Measurements from ENCODE around the gene TTC4.

Gene TTC4

GRCh38 chr1:54694771-54695170 is 20.9 kb upstream of the TTC4 start:
- H3K4me1 ChIP-seq (ENCODE audit: insufficient read depth, low read length, poor library complexity, severe bottlenecking), result no peaks in the 10 kb centered on the region

GRCh38 chr1:54695221-54695620 is 20.4 kb upstream of the TTC4 start:
- H4K20me1 ChIP-seq (ENCODE audit: insufficient read depth, low read length, poor library complexity, severe bottlenecking), result no peaks in the 10 kb centered on the region
- no peaks in the 10 kb centered on the region for H3K9me2 ChIP-seq (replicated peaks; ENCODE audit: low read depth, low read length)
- H3K27me3 ChIP-seq (ENCODE audit: insufficient read depth, low read length, poor library complexity, severe bottlenecking), result no peaks in the 10 kb centered on the region
- H3K36me3 ChIP-seq (ENCODE audit: insufficient read depth, low read length), result no peaks in the 10 kb centered on the region
- H3K4me2 ChIP-seq (ENCODE audit: low read depth, low read length, poor library complexity, severe bottlenecking), result no peak overlapping the region
- no peaks in the 10 kb centered on the region for H3K9me3 ChIP-seq (ENCODE audit: insufficient read depth, low read depth, low read length)
- TF ChIP-seq CTCF (conservative IDR thresholded peaks at IDR 0.05; ENCODE audit: low read length) (no peak), EZH2phosphoT487 (IDR thresholded peaks at IDR 0.05; ENCODE audit: borderline replicate concordance) (no peak)
- H3K9ac ChIP-seq (ENCODE audit: low read depth, low read length, poor library complexity, severe bottlenecking), result no peak overlapping the region
- no peaks in the 10 kb centered on the region for H3F3A ChIP-seq (ENCODE audit: low read depth)
- H3K79me2 ChIP-seq (ENCODE audit: insufficient read depth, low read length), result no peaks in the 10 kb centered on the region
- no peaks in the 10 kb centered on the region for H3K4me1 ChIP-seq (ENCODE audit: insufficient read depth, low read length, poor library complexity, severe bottlenecking)
- H3K4me3 ChIP-seq (ENCODE audit: low read length, poor library complexity, severe bottlenecking), result no peak overlapping the region
- no peak overlapping the region for H2AFZ ChIP-seq (ENCODE audit: low read length)

More at GRCh38 chr1:54694771-54695170, 20.9 kb upstream of the TTC4 start:
- no peaks in the 10 kb centered on the region for H3K79me2 ChIP-seq (ENCODE audit: insufficient read depth, low read length)
- no peaks in the 10 kb centered on the region for H3K9me2 ChIP-seq (replicated peaks; ENCODE audit: low read depth, low read length)
- H3F3A ChIP-seq (ENCODE audit: low read depth), result no peaks in the 10 kb centered on the region
- no peak overlapping the region for H3K9ac ChIP-seq (ENCODE audit: low read depth, low read length, poor library complexity, severe bottlenecking)
- no peaks in the 10 kb centered on the region for H3K36me3 ChIP-seq (ENCODE audit: insufficient read depth, low read length)
- H3K27me3 ChIP-seq (ENCODE audit: insufficient read depth, low read length, poor library complexity, severe bottlenecking), result no peaks in the 10 kb centered on the region
- no peak overlapping the region for H3K4me3 ChIP-seq (ENCODE audit: low read length, poor library complexity, severe bottlenecking)
- H2AFZ ChIP-seq (ENCODE audit: low read length), result no peak overlapping the region
- H3K9me3 ChIP-seq (ENCODE audit: insufficient read depth, low read depth, low read length), result no peaks in the 10 kb centered on the region
- H3K4me2 ChIP-seq (ENCODE audit: low read depth, low read length, poor library complexity, severe bottlenecking), result no peak overlapping the region
- TF ChIP-seq CTCF (conservative IDR thresholded peaks at IDR 0.05; ENCODE audit: low read length) (no peak), EZH2phosphoT487 (IDR thresholded peaks at IDR 0.05; ENCODE audit: borderline replicate concordance) (no peak)
- no peaks in the 10 kb centered on the region for H4K20me1 ChIP-seq (ENCODE audit: insufficient read depth, low read length, poor library complexity, severe bottlenecking)

GRCh38 chr1:54695764-54696163 is 19.9 kb upstream of the TTC4 start:
- Histone ChIP-seq H3K36me3 (ENCODE audit: insufficient read depth, low read length) (no peaks in the 10 kb centered on the region), H3K27me3 (ENCODE audit: insufficient read depth, low read length, poor library complexity, severe bottlenecking) (no peaks in the 10 kb centered on the region), H2AFZ (ENCODE audit: low read length) (no peak overlapping the region), H3K9ac (ENCODE audit: low read depth, low read length, poor library complexity, severe bottlenecking) (no peak overlapping the region), H3F3A (ENCODE audit: low read depth) (no peaks in the 10 kb centered on the region), H3K9me2 (replicated peaks; ENCODE audit: low read depth, low read length) (no peaks in the 10 kb centered on the region), H3K4me3 (ENCODE audit: low read length, poor library complexity, severe bottlenecking) (no peak overlapping the region), H3K4me1 (ENCODE audit: insufficient read depth, low read length, poor library complexity, severe bottlenecking) (no peaks in the 10 kb centered on the region), H3K4me2 (ENCODE audit: low read depth, low read length, poor library complexity, severe bottlenecking) (no peak overlapping the region), H3K9me3 (ENCODE audit: insufficient read depth, low read depth, low read length) (no peaks in the 10 kb centered on the region), H3K79me2 (ENCODE audit: insufficient read depth, low read length) (no peaks in the 10 kb centered on the region), H4K20me1 (ENCODE audit: insufficient read depth, low read length, poor library complexity, severe bottlenecking) (no peaks in the 10 kb centered on the region)
- TF ChIP-seq CTCF (conservative IDR thresholded peaks at IDR 0.05; ENCODE audit: low read length), result no peak
- TF ChIP-seq EZH2phosphoT487 (IDR thresholded peaks at IDR 0.05; ENCODE audit: borderline replicate concordance), result no peak

Data from Loucy (cell line).